HT1080 (cell line): ENCODE measurements around the gene MAGEA9. TPM values are rescaled to one million over a fixed set of nuclear protein-coding genes. Genes with fewer than 3 reads are reported as not detected.
"Not testable (repeated sequence)": the region's sequence is repeated elsewhere in the genome, so short reads cannot be mapped to it uniquely, and the experiment has no call there.

Experiments used
- DNase-seq: peaks from one replicate; pipeline ENCODE4 v3.0.0-alpha.2; 2015; ENCODE audit warnings: low read depth
- small RNA-seq: library from RNA; depleted of rRNA; stranded (forward); fragments of <200 nt; gene quantifications from one replicate; pipeline ENCODE3, GENCODE V24; 2014
- total RNA-seq: library from RNA; depleted of rRNA; stranded (reverse); fragments of >200 nt; shearing (Covaris generic); gene quantifications from 2 replicates; pipeline ENCODE4 v1.2.3, GENCODE V29; 2014; rRNA removed

The MAGEA9 gene
- total RNA-seq, 1 experiment from 2014 or later: not detected

DNA sequence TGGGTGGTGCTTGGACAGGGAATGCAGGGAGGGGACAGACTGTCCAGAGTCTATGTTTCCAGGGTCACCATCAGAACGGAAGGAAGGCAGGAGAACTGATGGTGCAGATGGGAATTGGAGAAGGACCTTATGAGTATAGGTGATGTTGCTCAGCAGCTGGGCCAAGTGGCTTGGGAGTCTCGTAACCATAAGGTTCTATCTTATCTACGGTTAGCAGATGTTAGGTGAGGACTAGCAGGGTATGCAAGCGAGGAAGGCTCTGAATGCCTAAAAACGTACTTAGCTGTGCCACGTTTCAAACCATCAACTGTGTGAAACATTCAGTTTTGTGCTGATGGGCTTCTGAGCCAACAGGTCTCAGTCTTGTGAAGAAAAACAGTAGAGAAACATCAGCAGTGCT, 22.4 kb downstream of the MAGEA9 start:
- no peak for DNase-seq

GRCh38 chrX:149807747-149808458, 26.2 kb downstream of the MAGEA9 start:
- no peak for DNase-seq

DNA sequence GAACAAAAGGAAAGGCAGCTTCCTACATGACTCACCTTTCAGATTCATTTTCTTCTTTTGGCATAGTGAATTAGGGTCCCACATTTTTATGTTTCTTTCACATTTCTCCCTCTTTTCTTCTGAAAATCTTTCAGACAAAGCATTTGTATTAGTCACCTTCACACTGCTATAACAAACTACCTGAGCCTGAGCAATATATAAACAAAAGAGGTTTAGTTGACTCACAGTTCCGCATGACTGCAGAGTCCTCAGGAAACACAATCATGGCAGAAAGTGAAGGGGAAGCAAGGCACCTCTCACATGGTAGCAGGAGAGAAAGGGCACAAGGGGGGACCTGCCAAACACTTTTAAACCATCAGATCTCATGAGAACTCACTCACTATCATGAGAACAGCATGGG, 36.9 kb downstream of the MAGEA9 start:
- peak; percentile 14 for DNase-seq

DNA sequence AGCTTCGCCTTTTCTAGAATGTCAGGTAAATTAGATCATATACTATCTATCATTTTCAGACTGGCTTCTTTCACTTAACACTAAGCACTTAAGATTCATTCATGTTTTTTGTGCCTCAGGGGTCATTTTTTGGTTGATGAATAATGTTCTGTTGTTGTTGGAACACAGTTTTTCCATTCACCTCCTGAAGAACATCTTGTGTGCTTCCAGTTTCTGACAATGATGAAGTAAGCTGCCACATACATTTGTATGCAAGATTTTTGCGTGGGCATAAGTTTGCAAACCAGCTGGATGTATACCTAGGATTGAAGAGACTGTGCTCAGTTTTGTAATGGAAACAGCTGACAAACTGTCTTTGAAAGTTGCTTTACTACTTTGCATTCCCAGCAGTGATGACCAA, 37.6 kb downstream of the MAGEA9 start:
- no peak for DNase-seq

GRCh38 chrX:149825424-149825823, 43.7 kb downstream of the MAGEA9 start:
- DNase-seq: no peak

DNA sequence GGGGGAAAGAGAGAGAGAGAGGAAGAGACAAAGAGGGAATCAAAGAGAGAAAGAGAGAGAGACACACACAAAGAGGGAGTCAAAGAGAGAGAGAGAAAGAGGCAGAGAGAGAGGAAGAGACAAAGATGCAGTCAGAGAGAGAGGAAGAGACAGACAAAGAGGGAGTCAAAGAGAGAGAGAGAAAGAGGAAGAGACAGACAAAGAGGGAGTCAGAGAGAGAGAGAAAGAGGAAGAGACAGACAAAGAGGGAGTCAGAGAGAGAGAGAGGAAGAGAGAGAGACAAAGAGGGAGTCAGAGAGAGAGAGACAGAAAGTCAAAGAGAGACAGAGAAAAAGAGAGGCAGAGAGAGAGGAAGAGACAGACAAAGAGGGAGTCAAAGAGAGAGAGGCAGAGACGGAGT, 45.5 kb downstream of the MAGEA9 start:
- DNase-seq: no peak

GRCh38 chrX:149829751-149830191, 48.0 kb downstream of the MAGEA9 start:
- peak; percentile 61 for DNase-seq

- peak; percentile 24 for DNase-seq
Measured at GRCh38 chrX:149830192-149830873, 48.6 kb downstream of the MAGEA9 start.

DNA sequence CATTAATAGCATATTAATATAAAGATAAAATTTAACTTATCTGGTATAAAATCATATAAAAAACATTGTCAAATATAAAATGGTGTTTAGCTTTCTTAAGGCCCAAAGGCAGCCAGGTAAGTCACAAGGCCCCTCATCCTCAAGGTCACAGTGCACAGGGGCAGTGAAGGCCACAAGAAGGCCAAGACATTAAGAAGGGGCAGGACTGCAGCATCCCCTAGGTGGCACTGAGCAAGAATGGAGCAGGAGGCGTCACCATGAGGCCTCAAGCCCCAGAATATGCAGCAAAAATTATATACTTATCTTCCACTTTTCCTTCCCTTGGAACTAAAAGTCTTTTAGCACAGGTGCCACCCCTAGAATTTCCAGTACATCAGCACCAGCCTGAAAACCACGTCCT, 49.7 kb downstream of the MAGEA9 start:
- no peak for DNase-seq

DNA sequence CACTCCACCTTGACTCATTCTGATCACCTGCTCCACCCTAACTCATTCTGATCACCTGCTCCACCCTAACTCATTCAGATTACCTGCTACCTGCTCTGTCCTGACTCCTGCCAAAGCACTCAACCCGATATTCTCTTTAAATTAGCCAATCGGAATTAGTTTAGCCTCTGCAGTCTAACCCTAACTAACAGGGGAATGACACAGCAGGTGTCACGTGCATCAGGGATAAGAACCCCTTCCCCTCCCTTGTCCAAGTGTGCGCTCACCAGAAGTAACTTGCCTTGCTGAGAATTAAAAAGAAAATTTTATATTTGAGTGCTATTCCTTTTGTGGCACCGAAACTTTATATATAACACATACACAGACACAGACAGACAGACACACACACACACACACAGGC, 55.0 kb downstream of the MAGEA9 start:
- DNase-seq: not testable (repeated sequence)

DNA sequence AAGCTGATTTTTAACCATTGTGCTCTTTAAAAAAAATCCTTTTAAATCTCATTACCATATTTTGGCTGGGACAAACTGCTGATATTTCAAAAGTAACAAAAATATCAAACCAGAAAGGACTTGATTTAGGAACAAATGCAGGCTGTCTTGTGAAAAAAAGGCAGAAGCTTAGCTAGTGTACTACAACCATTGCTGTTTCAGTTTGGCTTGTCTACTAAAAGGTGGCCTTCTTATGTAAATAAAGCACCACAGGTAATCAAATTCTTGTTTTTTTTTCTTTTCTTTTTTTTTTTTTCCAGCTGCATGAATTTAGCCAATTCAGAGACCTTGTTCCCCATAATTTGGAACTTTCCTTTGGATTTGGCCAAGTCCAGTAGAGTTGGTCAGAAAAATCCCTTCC, 55.4 kb downstream of the MAGEA9 start:
- no peak for DNase-seq

Small RNA genes lying within 50 kb of the gene (small RNA-seq; reads per million reads assigned to genes)
- gene AC244098.1 (not detected), gene AC244098.2 (not detected), gene AC244098.3 (not detected)

Other genes starting within 250 kb of the MAGEA9 start
- 11.2 and 12.4 TPM in 2 replicates for gene EOLA1, start 240.9 kb upstream of the MAGEA9 start, total RNA-seq
- gene HSFX3, start 232.0 kb upstream of the MAGEA9 start, total RNA-seq: not detected in 2 replicates
- gene MAGEA9B, start 194.5 kb upstream of the MAGEA9 start, total RNA-seq: 0.50 and 0.93 TPM in 2 replicates
- not detected in 2 replicates for gene HSFX2, start 186.6 kb upstream of the MAGEA9 start, total RNA-seq
- 11.3 and 11.6 TPM in 2 replicates for gene TMEM185A, start 150.1 kb upstream of the MAGEA9 start, total RNA-seq
- 54.2 and 60.1 TPM in 2 replicates for gene MAGEA11, start 69.9 kb upstream of the MAGEA9 start, total RNA-seq
- gene HSFX1, start 7.9 kb upstream of the MAGEA9 start, total RNA-seq: 0.19 and 0.70 TPM in 2 replicates
- not detected in 2 replicates for gene MAGEA8, start 99.3 kb downstream of the MAGEA9 start, total RNA-seq
- gene HSFX4, start 147.6 kb downstream of the MAGEA9 start, total RNA-seq: not detected in 2 replicates
- 24.3 and 24.5 TPM in 2 replicates for gene EOLA2, start 156.6 kb downstream of the MAGEA9 start, total RNA-seq